Mesenchymal stem cell (in vitro differentiated cells and primary cell): ENCODE results near the gene LCA5L.
A peak's percentile ranks its signal among the peaks of the same experiment; 100 is the strongest.

ENCODE experiments used
- DNase-seq: peaks from one replicate; pipeline ENCODE4 v3.0.0-alpha.2; 2013
- H2AFZ ChIP-seq: one replicate; pipeline ENCODE4 v1.6.1; 2013; ENCODE audit warnings: low read depth, mild to moderate bottlenecking, control low read depth, inconsistent platforms, low read length, moderate library complexity
- H2AK5ac ChIP-seq: 2 replicates; pipeline ENCODE4 v1.6.1; 2013; ENCODE audit warnings: low read length, moderate library complexity, mild to moderate bottlenecking, inconsistent platforms; ENCODE audit not compliant: severe bottlenecking
- H2BK120ac ChIP-seq: one replicate; pipeline ENCODE4 v1.6.1; 2013; ENCODE audit warnings: low read depth, mild to moderate bottlenecking, inconsistent platforms, low read length, moderate library complexity
- H2BK12ac ChIP-seq, 2 experiments: one replicate each; pipeline ENCODE4 v1.6.1; 2013; ENCODE audit warnings: inconsistent platforms in 2 of 2, low read length in 2 of 2, mild to moderate bottlenecking in 2 of 2, moderate library complexity in 2 of 2, control low read depth in 1 of 2
- H2BK15ac ChIP-seq: one replicate; pipeline ENCODE4 v1.6.1; 2013; ENCODE audit warnings: mild to moderate bottlenecking, low read depth, inconsistent platforms; ENCODE audit not compliant: poor library complexity, severe bottlenecking
- H2BK5ac ChIP-seq: 2 replicates; pipeline ENCODE4 v1.6.1; 2013; ENCODE audit warnings: low read depth, mild to moderate bottlenecking, low read length, control low read depth, inconsistent platforms; ENCODE audit not compliant: poor library complexity, severe bottlenecking
- H3K14ac ChIP-seq, 2 experiments: one replicate each; pipeline ENCODE4 v1.6.1; 2013; ENCODE audit warnings: inconsistent platforms in 2 of 2, low read length in 2 of 2, control low read depth in 1 of 2, mild to moderate bottlenecking in 1 of 2, moderate library complexity in 1 of 2
- H3K18ac ChIP-seq, 2 experiments: one replicate each; pipeline ENCODE4 v1.6.1; 2013; ENCODE audit warnings: inconsistent platforms in 2 of 2, low read length in 2 of 2, control low read depth in 1 of 2, low read depth in 1 of 2, mild to moderate bottlenecking in 1 of 2
- H3K23ac ChIP-seq, 2 experiments: one replicate each; pipeline ENCODE4 v1.6.1; 2013; ENCODE audit warnings: inconsistent platforms in 2 of 2, low read length in 2 of 2, mild to moderate bottlenecking in 2 of 2, moderate library complexity in 2 of 2, control low read depth in 1 of 2
- H3K27ac ChIP-seq: 2 replicates; pipeline ENCODE4 v1.5.1; 2013; ENCODE audit warnings: mild to moderate bottlenecking, moderate library complexity, low read length, control low read depth, inconsistent platforms; ENCODE audit not compliant: poor library complexity, severe bottlenecking
- H3K27me3 ChIP-seq, 2 experiments: 2 replicates each; pipeline versions ENCODE4 v1.6.1 to v1.7.0; 2013; ENCODE audit warnings: low read length in 2 of 2, mild to moderate bottlenecking in 2 of 2, moderate library complexity in 2 of 2, control low read depth in 1 of 2, inconsistent platforms in 1 of 2; ENCODE audit not compliant: control insufficient read depth in 1 of 2, insufficient read depth in 1 of 2
- H3K36me3 ChIP-seq, 2 experiments: 2 replicates each; pipeline versions ENCODE4 v1.6.1 to v1.7.0; 2013; ENCODE audit warnings: low read length in 2 of 2, control low read depth in 1 of 2, inconsistent platforms in 1 of 2, low read depth in 1 of 2, mild to moderate bottlenecking in 1 of 2; ENCODE audit not compliant: insufficient read depth in 2 of 2, control insufficient read depth in 1 of 2
- H3K4ac ChIP-seq, 2 experiments: one replicate each; pipeline ENCODE4 v1.6.1; 2013; ENCODE audit warnings: inconsistent platforms in 2 of 2, low read length in 2 of 2, mild to moderate bottlenecking in 2 of 2, moderate library complexity in 2 of 2, control low read depth in 1 of 2, low read depth in 1 of 2
- H3K4me1 ChIP-seq: 2 replicates; pipeline ENCODE4 v1.6.1; 2013; ENCODE audit warnings: low read depth, low read length, control low read depth; ENCODE audit not compliant: control insufficient read depth, insufficient read depth
- H3K4me2 ChIP-seq: 2 replicates; pipeline ENCODE4 v1.6.1; 2013; ENCODE audit warnings: low read length, mild to moderate bottlenecking, inconsistent platforms; ENCODE audit not compliant: poor library complexity, severe bottlenecking
- H3K4me3 ChIP-seq, 2 experiments: 2 replicates each; pipeline versions ENCODE4 v1.5.1 to v1.7.0; 2013; ENCODE audit warnings: low read length in 2 of 2, mild to moderate bottlenecking in 2 of 2, control low read depth in 1 of 2, low read depth in 1 of 2; ENCODE audit not compliant: insufficient read depth in 1 of 2
- H3K79me1 ChIP-seq: replicated peaks from 2 replicates; pipeline ENCODE4 v1.6.1; 2013; ENCODE audit warnings: mild to moderate bottlenecking, control low read depth, low read length, inconsistent platforms; ENCODE audit not compliant: poor library complexity, severe bottlenecking
- H3K9ac ChIP-seq: 2 replicates; pipeline ENCODE4 v1.7.0; 2013; ENCODE audit warnings: mild to moderate bottlenecking, low read length, moderate library complexity
- H3K9me3 ChIP-seq: 2 replicates; pipeline ENCODE4 v1.7.0; 2013; ENCODE audit warnings: mild to moderate bottlenecking, low read length; ENCODE audit not compliant: control insufficient read depth
- H4K8ac ChIP-seq: one replicate; pipeline ENCODE4 v1.6.1; 2013; ENCODE audit warnings: inconsistent platforms, mild to moderate bottlenecking, low read length, moderate library complexity
- H4K91ac ChIP-seq: one replicate; pipeline ENCODE4 v1.6.1; 2013; ENCODE audit warnings: mild to moderate bottlenecking, low read length, inconsistent platforms
- WGBS: methylation state at CpG from one replicate; pipeline ENCODE4 v1.1.7; 2013; ENCODE audit warnings: mixed read lengths; 5-methylcytosine and 5-hydroxymethylcytosine counted together

Gene LCA5L

DNA sequence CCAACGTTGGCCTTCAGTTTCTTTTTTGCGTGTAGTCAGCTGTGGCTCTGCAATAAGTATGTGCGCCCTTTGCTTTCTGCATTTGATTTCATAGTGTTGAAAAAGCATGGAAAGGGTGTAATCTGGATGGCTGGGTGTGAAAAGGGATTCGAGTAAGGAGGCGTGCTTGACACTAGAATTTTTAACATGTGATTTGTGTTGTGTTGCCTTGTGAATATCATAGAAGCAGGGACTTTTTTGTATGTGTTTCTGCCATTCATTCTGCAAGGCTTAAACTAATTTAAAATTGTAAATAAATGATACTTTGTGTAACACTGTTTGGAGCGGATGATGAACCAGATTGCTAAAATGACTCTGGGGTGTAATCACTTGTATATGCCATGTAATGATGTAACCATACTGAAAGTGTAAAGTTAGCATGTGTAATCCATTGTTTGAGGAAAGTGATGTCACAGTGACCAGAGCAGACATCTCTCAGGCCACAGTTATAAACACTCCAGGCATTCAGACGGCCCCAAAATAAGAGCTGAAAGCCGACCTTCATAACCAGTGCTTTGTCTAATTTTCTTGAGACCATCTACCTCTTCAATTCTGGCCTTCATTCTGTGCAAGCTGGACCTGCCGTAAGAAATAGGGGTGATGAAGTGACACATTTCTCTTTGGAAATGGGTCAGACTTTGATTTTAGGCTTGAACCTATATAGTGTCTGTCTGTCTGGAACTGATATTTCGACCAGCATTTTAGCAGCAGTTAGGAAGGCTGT lies 6.8 kb upstream of the LCA5L start:
- Histone ChIP-seq H2BK12ac (no peak overlapping the region), H4K8ac (no peak overlapping the region), H3K23ac (no peak overlapping the region), H3K27ac (no peak overlapping the region), H3K4me2 (no peak overlapping the region), H3K27me3 (peaks cover 0 to 4% of the 10 kb centered on the region in 2 experiments), H3K36me3 (no peaks in the 10 kb centered on the region), H2BK120ac (no peak overlapping the region), H3K4me3 (peak overlapping the region in 1 of 2 experiments; percentile 64), H2BK15ac (no peak overlapping the region), H3K18ac (no peak overlapping the region), H2AFZ (no peak overlapping the region), H3K4me1 (peaks cover 1% of the 10 kb centered on the region), H3K9ac (peak overlapping the region; percentile 71), H2BK5ac (no peak overlapping the region), H3K14ac (no peak overlapping the region), H4K91ac (no peak overlapping the region), H3K79me1 (peaks cover 1% of the 10 kb centered on the region), H3K4ac (no peak overlapping the region), H2AK5ac (no peak overlapping the region), H3K9me3 (no peaks in the 10 kb centered on the region)
- DNase-seq, result peak; percentile 74
- WGBS, result 69% methylated on average over 10 of the region's 10 CpGs

GRCh38 chr21:39451332-39452206 lies 6.0 kb upstream of the LCA5L start, which contains the start of gene SH3BGR:
TSS of gene SH3BGR (plus strand) at chr21:39451970. CDS start at chr21:39452097, 127 bp downstream.
- H2BK120ac ChIP-seq, result no peak within 1 kb of the TSS
- no peaks in the 10 kb centered on the region for H3K36me3 ChIP-seq
- H2BK12ac ChIP-seq, result no peak within 1 kb of the TSS
- no peak within 1 kb of the TSS for H3K14ac ChIP-seq
- H2BK15ac ChIP-seq, result peak within 1 kb of the TSS; percentile 52
- no peak within 1 kb of the TSS for H3K4me2 ChIP-seq
- H2AFZ ChIP-seq, result no peak within 1 kb of the TSS
- peaks cover 0 to 4% of the 10 kb centered on the region in 2 experiments for H3K27me3 ChIP-seq
- peaks cover 1% of the 10 kb centered on the region for H3K4me1 ChIP-seq
- peak within 1 kb of the TSS; percentile 71 for H3K9ac ChIP-seq
- H3K79me1 ChIP-seq, result peaks cover 4% of the 10 kb centered on the region
- no peak within 1 kb of the TSS for H2BK5ac ChIP-seq
- H3K23ac ChIP-seq, result no peak within 1 kb of the TSS
- H4K91ac ChIP-seq, result no peak within 1 kb of the TSS
- no peak within 1 kb of the TSS for H3K18ac ChIP-seq
- no peak within 1 kb of the TSS for H3K27ac ChIP-seq
- H2AK5ac ChIP-seq, result no peak within 1 kb of the TSS
- H3K4ac ChIP-seq, result peak within 1 kb of the TSS in 1 of 2 experiments; percentile 27
- H3K9me3 ChIP-seq, result no peaks in the 10 kb centered on the region
- H3K4me3 ChIP-seq, result peak within 1 kb of the TSS in 1 of 2 experiments; percentile 64
- 77% methylated on average over 15 of the region's 15 CpGs for WGBS
- no peak for DNase-seq
- no peak within 1 kb of the TSS for H4K8ac ChIP-seq

- Histone ChIP-seq H2AK5ac (no peak overlapping the region), H4K91ac (no peak overlapping the region), H2BK15ac (no peak overlapping the region), H3K27ac (no peak overlapping the region), H2BK12ac (no peak overlapping the region), H2BK120ac (no peak overlapping the region), H3K4ac (no peak overlapping the region), H3K4me3 (no peak overlapping the region), H3K9me3 (no peaks in the 10 kb centered on the region), H3K27me3 (no peaks in the 10 kb centered on the region), H4K8ac (no peak overlapping the region), H3K79me1 (peaks cover 7% of the 10 kb centered on the region), H3K23ac (peak overlapping the region in 1 of 2 experiments; percentile 40), H3K36me3 (no peaks in the 10 kb centered on the region), H3K4me1 (peaks cover 8% of the 10 kb centered on the region), H3K4me2 (no peak overlapping the region), H2AFZ (no peak overlapping the region), H3K18ac (no peak overlapping the region), H2BK5ac (no peak overlapping the region), H3K14ac (no peak overlapping the region), H3K9ac (no peak overlapping the region)
- no peak for DNase-seq
- WGBS, result 99% methylated on average over 6 of the region's 7 CpGs
Observed at GRCh38 chr21:39447264-39447663, 1.7 kb upstream of the LCA5L start.
